HG03460 (cell line): Measurements from ENCODE around the gene LPP.
A peak's percentile ranks its signal among the peaks of the same experiment; 100 is the strongest.
"Not testable (repeated sequence)": the region's sequence is repeated elsewhere in the genome, so short reads cannot be mapped to it uniquely, and the experiment has no call there.

Source experiments
- ATAC-seq: cut with Tn5 transposase; IDR thresholded peaks from one replicate; pipeline ENCODE4 v1.9.1; 2021; ENCODE audit not compliant: unreplicated experiment

Gene LPP

GRCh38 chr3:188689101-188689574 lies 535.2 kb downstream of the LPP start:
- ATAC-seq = no peak

GRCh38 chr3:188690064-188690463 lies 536.1 kb downstream of the LPP start:
- ATAC-seq = no peak

DNA sequence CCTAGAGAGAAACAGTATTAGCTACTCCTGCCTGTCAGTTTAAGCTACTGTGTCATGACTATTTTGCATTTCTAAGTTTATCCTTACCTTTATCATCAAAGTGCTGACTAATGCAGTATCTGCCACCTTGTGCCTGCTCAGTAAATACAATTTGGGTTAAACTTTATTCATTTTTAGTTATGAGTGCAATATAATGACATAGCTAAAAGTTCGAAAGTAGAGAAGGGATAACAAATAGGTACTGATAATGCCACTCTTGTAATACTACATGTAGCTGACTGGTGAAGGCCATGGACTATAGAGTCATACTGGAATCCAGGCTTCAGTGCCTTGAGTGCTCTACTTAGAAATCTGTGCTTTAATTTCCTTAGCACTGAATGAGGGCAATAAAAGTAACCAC lies 537.0 kb downstream of the LPP start:
- no peak for ATAC-seq

GRCh38 chr3:188691665-188692064 lies 537.7 kb downstream of the LPP start:
- ATAC-seq = no peak

GRCh38 chr3:188692700-188693099 lies 538.7 kb downstream of the LPP start:
- no peak for ATAC-seq

DNA sequence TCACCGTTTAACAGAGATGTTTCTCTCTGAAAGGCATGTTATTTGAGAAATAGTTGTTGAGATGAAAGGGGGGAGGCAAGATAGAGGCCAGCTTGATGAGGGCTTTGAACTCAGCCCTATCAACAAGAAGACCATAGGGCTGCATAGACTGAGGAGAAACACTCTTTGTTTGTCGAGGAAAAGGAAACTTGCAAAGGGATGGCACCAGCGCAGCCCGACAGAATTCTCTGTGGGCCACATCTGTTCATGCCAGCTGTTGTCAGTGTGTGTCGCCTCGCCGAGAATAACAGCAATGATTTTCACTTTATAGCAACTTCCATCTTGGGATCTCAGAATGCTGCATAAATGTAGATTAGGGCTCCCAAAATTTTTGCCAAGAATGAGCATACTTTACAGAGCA lies 539.5 kb downstream of the LPP start:
- no peak for ATAC-seq

DNA sequence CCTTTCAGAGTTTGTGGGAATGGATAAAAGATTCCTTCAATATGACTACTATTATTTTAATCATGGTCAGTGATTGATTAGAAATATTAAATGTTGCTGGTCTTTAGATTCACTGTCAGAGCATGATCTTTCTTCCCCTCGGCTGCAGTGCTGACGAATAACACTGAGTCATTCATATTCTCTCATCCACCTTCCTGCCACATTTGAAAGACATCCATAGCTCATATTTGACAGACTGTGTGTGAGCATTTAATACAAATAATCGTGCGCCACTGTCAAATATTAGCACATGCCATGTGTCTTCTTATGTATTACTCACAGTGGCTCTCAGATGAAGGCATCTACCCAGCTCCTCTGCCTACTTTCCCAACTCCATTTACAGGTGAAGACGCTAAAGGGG lies 541.3 kb downstream of the LPP start:
- no peak for ATAC-seq

DNA sequence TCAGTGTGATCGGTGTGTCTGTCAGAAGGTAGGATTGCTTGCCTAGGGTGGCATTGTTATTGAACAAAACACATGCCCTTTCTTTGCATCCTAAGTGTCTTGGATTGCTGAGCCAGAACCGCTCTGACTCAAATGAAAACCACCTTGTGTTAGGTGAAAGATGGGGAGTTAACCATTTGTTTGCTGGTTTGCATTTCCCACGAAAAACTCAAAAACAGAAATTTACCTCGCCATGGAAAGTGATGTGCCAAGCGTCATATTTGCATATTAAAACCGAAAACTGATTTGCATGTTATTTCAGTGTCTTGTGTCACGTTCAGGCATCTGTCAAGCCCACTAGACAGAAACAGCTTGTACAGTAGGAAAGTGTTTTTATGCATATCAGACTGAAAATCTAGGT lies 543.2 kb downstream of the LPP start:
- ATAC-seq = peak; percentile 82

- no peak for ATAC-seq
These were observed 544.5 kb downstream of the LPP start for GRCh38 chr3:188698436-188698835.

- ATAC-seq = no peak
These were observed 546.5 kb downstream of the LPP start for GRCh38 chr3:188700501-188700900.

GRCh38 chr3:188700918-188701317 lies 547.0 kb downstream of the LPP start:
- ATAC-seq = no peak

GRCh38 chr3:188701485-188701969 lies 547.6 kb downstream of the LPP start:
- ATAC-seq = no peak

- not testable (repeated sequence) for ATAC-seq
These were observed 548.1 kb downstream of the LPP start for GRCh38 chr3:188702028-188702427.

DNA sequence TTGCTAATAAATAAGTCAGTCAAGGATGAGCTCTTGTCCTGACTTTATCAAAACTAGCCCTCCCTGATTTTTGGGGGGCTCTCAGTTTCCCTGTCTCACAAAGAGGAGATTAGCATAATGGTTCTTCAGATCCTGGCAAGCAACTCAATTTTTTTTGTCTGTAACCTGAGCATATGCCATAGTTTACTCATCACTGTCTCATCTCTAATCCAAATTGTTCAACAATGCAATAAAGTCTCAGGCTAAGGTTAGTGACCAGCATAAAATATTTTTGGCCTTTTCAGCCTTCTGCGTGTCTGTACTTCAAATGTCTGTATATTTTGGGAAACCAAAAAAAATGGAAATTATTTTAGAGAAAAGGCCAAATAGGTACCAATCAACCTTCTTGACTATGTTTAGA lies 552.2 kb downstream of the LPP start:
- ATAC-seq = no peak

- ATAC-seq = no peak
These were observed 552.6 kb downstream of the LPP start for GRCh38 chr3:188706599-188706998.

- ATAC-seq = no peak
These were observed 553.7 kb downstream of the LPP start for GRCh38 chr3:188707381-188708288.

DNA sequence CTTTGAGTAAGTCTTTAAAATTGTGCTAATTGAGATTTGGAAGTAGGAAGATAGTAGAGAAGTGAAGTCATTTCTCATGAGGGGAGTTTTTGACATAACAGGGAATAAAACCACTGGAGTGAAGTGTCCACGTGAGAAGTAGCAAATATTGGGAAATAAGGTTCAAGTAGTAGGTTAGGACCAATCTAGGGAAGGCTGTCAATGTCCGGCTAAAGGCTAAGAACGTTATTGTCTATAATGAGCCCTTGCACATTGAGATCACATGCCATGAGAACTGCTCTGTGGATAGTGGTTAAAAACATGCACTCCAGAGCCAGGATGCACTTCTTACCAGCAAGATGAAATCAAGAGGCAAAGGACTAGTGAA lies 557.9 kb downstream of the LPP start:
- no peak for ATAC-seq

GRCh38 chr3:188712248-188712924 lies 558.4 kb downstream of the LPP start:
- no peak for ATAC-seq

DNA sequence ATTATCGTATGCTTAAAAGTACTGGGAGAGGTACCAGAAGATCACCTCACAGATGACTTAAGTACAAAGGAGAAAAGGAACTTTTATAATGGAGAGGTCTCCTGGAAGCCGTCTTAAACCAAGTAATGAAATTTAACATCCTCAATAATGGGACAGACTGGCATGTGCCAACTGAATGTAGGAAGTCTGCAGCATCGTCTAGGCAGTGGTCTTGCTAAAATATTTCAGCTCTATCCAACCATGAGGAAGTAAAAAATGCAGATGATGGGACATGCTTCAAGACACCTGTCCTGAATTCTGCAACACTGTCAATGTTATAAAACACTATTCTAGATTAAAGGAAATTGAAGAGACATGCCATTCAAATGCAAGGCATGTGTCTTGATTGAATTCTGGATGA lies 559.0 kb downstream of the LPP start:
- no peak for ATAC-seq

DNA sequence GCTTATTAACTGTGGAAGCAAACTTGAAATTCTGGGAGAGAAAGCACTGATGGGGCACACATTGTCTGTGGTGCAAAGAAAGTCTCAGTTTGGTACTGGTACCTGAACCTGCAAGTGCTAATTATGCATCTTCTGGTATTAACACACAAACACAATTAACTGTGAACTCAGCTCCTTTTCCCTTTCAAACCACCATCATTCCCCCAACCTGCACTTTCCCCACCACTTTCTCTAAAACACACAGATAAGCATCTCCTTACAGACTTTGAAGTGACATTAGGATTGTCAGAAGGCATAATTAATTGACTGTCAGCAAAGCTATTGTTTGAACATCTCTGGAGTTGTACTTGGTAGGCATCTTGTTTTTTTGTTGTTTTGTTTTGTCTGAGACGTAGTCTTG lies 565.6 kb downstream of the LPP start:
- no peak for ATAC-seq

DNA sequence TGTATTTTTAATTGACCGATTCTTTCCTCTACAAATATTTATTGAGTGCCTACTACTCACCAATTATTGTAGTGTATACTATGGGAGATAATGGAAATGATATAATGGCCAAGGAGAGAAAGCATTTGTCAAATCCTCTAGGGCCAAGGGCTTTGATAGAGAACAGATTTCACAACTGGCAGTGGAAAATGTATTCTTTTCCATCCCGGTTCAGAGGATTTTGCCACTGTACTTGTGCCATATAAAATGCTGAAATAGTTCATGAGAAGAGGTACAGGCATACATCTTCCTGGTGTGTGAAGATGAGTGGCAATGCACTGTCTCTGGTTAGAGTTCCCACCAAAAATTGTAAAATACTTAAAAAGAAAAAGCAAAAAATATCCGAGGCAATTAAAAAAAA lies 566.3 kb downstream of the LPP start:
- no peak for ATAC-seq

GRCh38 chr3:188720636-188721035 lies 566.7 kb downstream of the LPP start:
- no peak for ATAC-seq
